ENCODE measurements around the gene RAD18. TPM values are rescaled to one million over a fixed set of nuclear protein-coding genes. Genes with fewer than 3 reads are reported as not detected.
A peak's percentile ranks its signal among the peaks of the same experiment; 100 is the strongest.

RAD18 gene
- polyA plus RNA-seq, 3 donors: 1.9 to 6.9 (median 5.1) TPM

DNA sequence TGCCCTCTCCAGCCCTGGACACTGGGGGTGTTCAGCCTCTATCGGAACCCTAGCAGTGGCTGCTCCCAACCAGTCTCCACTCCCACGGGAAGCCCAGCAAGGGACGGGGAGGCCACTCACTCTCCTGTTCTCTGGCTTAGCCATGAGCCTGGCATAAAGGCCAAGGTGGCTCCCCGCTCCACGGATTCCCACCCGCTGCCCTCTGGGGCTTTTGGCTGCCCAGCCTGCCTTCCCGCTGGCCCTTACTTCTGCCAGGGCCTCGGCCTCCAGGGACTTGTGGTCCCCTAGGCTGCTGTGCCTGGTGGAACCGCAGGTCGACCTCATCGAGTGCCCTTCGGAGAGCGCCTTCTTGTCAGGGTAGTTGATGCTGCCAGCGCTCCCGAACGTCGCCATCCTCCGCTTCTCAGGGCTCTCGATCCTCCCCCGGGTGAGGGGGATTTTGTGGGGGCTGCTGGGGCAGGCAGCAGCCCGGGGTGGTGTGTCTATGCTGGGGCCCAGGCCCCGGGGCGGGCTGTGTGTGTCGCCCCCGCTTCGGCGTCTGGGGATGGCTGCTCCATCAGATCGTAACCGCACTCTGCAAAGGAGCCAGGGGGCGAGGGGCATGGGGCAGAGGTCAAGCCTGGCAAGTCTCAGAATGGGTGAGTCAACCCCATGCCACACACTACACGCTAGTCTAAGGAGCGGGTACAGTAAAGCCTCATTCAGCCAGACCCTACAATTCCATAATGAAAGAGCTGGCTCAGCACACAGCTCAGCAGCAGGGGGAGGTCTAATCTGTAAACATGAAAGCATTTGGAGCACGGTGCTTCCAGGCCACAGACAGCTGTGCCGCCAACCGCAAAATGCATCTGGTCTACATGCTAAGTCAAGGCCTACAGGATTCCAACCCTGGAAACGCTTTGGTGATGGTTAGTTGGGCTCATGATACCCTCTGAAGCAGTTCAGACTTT, 27.3 kb upstream of the RAD18 start:
- Mint-ChIP-seq H3K4me3 (no peak overlapping the region), H3K27ac (peak overlapping the region in 1 of 7 donors; percentile 39), H3K36me3 (no peaks in the 10 kb centered on the region), H3K27me3 (ENCODE audit: low read depth in 3 of 3) (peaks cover 0 to 3% (median 2%) of the 10 kb centered on the region in 3 donors), H3K4me1 (peaks cover 5% of the 10 kb centered on the region), H3K9me3 (peaks cover 0 to 2% (median 0%) of the 10 kb centered on the region in 7 donors)
- DNase-seq: no peak
- intact Hi-C loops (cut with micrococcal nuclease): no loop called here
- Histone ChIP-seq H3K4me1 (ENCODE audit: control insufficient read depth in 1 of 2, insufficient read depth in 2 of 2, low read length in 2 of 2) (peaks cover 5 to 6% of the 10 kb centered on the region in 2 donors), H3K36me3 (replicated peaks in 1 of 2; ENCODE audit: control insufficient read depth in 1 of 2, insufficient read depth in 2 of 2, low read length in 2 of 2) (no peaks in the 10 kb centered on the region), H3K9me3 (replicated peaks in 1 of 2; ENCODE audit: control insufficient read depth in 1 of 2, insufficient read depth in 1 of 2, low read length in 2 of 2) (no peaks in the 10 kb centered on the region), H3K27me3 (ENCODE audit: control insufficient read depth in 2 of 2, insufficient read depth in 2 of 2, low read length in 2 of 2) (no peaks in the 10 kb centered on the region), H3K4me3 (replicated peaks in 1 of 3; ENCODE audit: low read depth in 2 of 3, low read length in 3 of 3) (no peak overlapping the region), H3K9ac (ENCODE audit: insufficient read depth, low read length, poor library complexity, severe bottlenecking) (no peak overlapping the region), H4K20me1 (ENCODE audit: insufficient read depth, low read length) (no peaks in the 10 kb centered on the region), H2AFZ (ENCODE audit: insufficient read depth, low read depth, low read length, poor library complexity, severe bottlenecking) (no peak overlapping the region), H3K4me2 (replicated peaks; ENCODE audit: extremely low read depth, low read length, poor library complexity, severe bottlenecking) (no peak overlapping the region), H3K79me2 (ENCODE audit: insufficient read depth, low read length) (no peaks in the 10 kb centered on the region), H3K27ac (ENCODE audit: low read depth in 1 of 2, low read length in 2 of 2) (no peak overlapping the region)
- 97% methylated on average over 30 of the region's 36 CpGs for WGBS (ENCODE audit: insufficient coverage)
- TF ChIP-seq, protein P1, sequence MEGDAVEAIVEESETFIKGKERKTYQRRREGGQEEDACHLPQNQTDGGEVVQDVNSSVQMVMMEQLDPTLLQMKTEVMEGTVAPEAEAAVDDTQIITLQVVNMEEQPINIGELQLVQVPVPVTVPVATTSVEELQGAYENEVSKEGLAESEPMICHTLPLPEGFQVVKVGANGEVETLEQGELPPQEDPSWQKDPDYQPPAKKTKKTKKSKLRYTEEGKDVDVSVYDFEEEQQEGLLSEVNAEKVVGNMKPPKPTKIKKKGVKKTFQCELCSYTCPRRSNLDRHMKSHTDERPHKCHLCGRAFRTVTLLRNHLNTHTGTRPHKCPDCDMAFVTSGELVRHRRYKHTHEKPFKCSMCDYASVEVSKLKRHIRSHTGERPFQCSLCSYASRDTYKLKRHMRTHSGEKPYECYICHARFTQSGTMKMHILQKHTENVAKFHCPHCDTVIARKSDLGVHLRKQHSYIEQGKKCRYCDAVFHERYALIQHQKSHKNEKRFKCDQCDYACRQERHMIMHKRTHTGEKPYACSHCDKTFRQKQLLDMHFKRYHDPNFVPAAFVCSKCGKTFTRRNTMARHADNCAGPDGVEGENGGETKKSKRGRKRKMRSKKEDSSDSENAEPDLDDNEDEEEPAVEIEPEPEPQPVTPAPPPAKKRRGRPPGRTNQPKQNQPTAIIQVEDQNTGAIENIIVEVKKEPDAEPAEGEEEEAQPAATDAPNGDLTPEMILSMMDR (IDR thresholded peaks at IDR 0.05): no peak

DNA sequence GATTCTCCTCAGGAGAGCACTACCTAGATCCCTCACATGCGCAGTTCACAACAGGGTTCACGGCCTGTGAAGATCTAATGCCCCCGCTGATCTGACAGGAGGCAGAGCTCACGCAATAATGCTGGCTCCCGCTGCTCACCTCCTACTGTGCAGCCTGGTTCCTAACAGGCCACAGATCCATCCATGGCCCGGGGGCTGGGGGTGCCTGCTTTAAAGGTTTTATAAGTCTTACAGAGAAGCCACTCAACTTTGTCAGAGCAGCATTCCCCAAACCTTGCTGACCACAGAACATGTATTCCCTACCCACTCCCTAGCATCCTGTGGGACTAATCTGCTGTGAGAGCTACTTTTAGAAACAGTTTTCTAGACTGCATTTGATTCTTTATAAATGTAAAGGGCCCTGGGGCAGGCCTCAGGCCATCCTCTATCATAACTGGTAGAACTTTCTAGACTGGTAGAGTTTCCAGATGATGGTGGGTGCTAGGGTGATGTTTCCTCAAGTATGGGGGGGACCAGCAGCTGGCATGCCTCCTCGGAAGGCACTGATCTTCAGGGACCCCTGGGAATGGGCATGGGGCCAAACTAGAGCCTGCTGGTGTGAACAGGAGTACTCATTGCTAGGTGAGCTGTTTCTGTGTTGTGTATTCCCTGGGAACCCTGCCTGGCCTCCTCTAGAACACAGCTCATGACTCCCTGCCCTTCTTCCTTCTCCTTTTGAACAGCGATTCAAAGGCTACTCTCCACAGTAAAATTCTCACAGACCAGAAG, 25.7 kb upstream of the RAD18 start:
- Mint-ChIP-seq H3K36me3 (no peaks in the 10 kb centered on the region), H3K9me3 (peaks cover 0 to 2% (median 0%) of the 10 kb centered on the region in 7 donors), H3K27me3 (ENCODE audit: low read depth in 3 of 3) (peaks cover 2 to 4% (median 2%) of the 10 kb centered on the region in 3 donors), H3K4me1 (peaks cover 5% of the 10 kb centered on the region), H3K27ac (no peak overlapping the region), H3K4me3 (no peak overlapping the region)
- H3K27ac ChIP-seq (ENCODE audit: low read depth in 1 of 2, low read length in 2 of 2): no peak overlapping the region
- H3K27me3 ChIP-seq (ENCODE audit: control insufficient read depth in 2 of 2, insufficient read depth in 2 of 2, low read length in 2 of 2): no peaks in the 10 kb centered on the region
- H3K4me1 ChIP-seq (ENCODE audit: control insufficient read depth in 1 of 2, insufficient read depth in 2 of 2, low read length in 2 of 2): peaks cover 5 to 6% of the 10 kb centered on the region in 2 donors
- no peaks in the 10 kb centered on the region for H3K9me3 ChIP-seq (replicated peaks in 1 of 2; ENCODE audit: control insufficient read depth in 1 of 2, insufficient read depth in 1 of 2, low read length in 2 of 2)
- no peak overlapping the region for H3K9ac ChIP-seq (ENCODE audit: insufficient read depth, low read length, poor library complexity, severe bottlenecking)
- DNase-seq: no peak
- H3K79me2 ChIP-seq (ENCODE audit: insufficient read depth, low read length): no peaks in the 10 kb centered on the region
- H4K20me1 ChIP-seq (ENCODE audit: insufficient read depth, low read length): no peaks in the 10 kb centered on the region
- 98% methylated on average over 7 of the region's 8 CpGs for WGBS (ENCODE audit: insufficient coverage)
- no peak overlapping the region for H2AFZ ChIP-seq (ENCODE audit: insufficient read depth, low read depth, low read length, poor library complexity, severe bottlenecking)
- H3K4me3 ChIP-seq (replicated peaks in 1 of 3; ENCODE audit: low read depth in 2 of 3, low read length in 3 of 3): no peak overlapping the region
- intact Hi-C loops (cut with micrococcal nuclease): loop anchor here in 1 of 2 donors (1.0 kb wide), 1 partner anchor 313 kb away; no protein-coding TSS in a partner anchor
- H3K36me3 ChIP-seq (replicated peaks in 1 of 2; ENCODE audit: control insufficient read depth in 1 of 2, insufficient read depth in 2 of 2, low read length in 2 of 2): no peaks in the 10 kb centered on the region
- no peak overlapping the region for H3K4me2 ChIP-seq (replicated peaks; ENCODE audit: extremely low read depth, low read length, poor library complexity, severe bottlenecking)
- TF ChIP-seq, protein P1 (IDR thresholded peaks at IDR 0.05): no peak

Measured in CD14-positive monocyte (primary cell).